GM12873 (cell line): ENCODE measurements around the gene TMEM9.

Experiments
- TF ChIP-seq, protein P1 (sequence below): IDR thresholded peaks from 2 replicates; pipeline ENCODE4 v1.5.1; 2012; ENCODE audit warnings: low read depth, mild to moderate bottlenecking, moderate library complexity, low read length, control low read depth; ENCODE audit not compliant: insufficient read depth; ENCODE audit errors: missing control alignments

TMEM9 gene

DNA sequence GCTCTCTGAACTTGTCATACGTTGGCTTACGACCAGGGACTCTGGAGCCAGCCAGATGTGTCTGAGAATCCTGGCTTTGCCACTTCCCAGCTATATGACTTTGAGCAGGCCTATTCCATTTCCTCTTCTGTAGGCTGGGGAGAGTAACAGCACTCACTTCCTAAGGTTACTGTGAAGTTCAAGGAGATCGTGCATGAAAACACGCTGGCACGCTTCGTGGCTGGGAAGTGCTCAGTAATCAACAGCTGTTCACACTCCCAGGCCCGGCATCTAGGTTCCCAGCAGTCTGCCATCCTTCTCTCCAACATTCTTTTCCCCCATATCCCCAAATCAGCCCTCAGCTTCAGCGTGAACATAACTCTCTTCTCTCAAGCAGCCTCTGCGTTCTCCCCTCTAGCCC, 29.3 kb downstream of the TMEM9 start:
- TF ChIP-seq, protein P1, sequence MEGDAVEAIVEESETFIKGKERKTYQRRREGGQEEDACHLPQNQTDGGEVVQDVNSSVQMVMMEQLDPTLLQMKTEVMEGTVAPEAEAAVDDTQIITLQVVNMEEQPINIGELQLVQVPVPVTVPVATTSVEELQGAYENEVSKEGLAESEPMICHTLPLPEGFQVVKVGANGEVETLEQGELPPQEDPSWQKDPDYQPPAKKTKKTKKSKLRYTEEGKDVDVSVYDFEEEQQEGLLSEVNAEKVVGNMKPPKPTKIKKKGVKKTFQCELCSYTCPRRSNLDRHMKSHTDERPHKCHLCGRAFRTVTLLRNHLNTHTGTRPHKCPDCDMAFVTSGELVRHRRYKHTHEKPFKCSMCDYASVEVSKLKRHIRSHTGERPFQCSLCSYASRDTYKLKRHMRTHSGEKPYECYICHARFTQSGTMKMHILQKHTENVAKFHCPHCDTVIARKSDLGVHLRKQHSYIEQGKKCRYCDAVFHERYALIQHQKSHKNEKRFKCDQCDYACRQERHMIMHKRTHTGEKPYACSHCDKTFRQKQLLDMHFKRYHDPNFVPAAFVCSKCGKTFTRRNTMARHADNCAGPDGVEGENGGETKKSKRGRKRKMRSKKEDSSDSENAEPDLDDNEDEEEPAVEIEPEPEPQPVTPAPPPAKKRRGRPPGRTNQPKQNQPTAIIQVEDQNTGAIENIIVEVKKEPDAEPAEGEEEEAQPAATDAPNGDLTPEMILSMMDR: no peak

DNA sequence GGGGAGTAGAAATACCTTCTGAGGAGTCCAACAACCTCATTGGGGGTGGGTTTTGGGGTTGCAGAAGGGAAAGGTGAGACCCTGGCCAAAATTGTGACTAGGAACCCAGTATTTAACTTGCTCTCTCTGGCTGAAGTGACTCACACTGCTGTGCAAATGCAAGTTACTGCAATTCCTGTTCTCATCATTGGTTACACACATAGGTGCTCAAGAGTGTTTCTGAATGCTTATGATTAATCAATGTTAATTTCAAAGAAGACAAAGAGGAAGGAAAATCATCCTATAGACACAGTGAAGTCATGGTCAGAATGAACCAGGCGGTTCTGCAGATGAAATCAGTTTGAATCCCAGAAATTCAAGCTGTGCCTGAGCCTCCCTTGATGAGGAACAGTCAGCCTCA, 30.4 kb downstream of the TMEM9 start:
- TF ChIP-seq, protein P1: no peak

DNA sequence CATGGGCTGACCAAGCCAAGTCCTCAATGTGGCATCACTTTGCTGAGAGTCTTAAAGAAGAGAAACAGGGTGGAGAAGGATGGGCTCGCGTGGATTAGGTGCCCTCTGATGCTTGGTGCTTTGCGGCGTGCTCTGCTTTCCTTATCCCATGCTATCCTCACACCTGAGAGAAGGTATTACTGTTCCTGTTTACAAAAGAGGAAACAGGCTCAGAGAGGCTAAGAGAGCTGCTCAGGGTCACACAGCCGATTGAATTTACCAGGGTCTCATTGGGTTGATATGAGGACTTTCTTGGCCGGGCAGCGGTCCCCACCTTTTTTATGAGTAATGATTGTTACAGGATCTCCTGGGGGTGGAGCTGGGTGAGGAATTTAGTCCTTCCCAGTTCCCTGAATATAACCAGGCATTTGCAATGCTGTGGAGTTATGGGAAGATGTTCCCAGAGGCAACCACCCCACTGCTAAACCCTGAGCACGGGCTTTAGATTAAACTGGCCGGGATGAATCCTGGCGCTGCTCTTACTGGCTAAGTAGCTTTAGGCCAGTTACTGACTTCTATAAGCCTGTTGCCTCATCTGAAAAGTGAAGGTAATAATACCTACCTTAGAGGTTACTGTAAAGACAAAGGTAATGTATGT, 31.8 kb downstream of the TMEM9 start:
- TF ChIP-seq, protein P1: no peak

DNA sequence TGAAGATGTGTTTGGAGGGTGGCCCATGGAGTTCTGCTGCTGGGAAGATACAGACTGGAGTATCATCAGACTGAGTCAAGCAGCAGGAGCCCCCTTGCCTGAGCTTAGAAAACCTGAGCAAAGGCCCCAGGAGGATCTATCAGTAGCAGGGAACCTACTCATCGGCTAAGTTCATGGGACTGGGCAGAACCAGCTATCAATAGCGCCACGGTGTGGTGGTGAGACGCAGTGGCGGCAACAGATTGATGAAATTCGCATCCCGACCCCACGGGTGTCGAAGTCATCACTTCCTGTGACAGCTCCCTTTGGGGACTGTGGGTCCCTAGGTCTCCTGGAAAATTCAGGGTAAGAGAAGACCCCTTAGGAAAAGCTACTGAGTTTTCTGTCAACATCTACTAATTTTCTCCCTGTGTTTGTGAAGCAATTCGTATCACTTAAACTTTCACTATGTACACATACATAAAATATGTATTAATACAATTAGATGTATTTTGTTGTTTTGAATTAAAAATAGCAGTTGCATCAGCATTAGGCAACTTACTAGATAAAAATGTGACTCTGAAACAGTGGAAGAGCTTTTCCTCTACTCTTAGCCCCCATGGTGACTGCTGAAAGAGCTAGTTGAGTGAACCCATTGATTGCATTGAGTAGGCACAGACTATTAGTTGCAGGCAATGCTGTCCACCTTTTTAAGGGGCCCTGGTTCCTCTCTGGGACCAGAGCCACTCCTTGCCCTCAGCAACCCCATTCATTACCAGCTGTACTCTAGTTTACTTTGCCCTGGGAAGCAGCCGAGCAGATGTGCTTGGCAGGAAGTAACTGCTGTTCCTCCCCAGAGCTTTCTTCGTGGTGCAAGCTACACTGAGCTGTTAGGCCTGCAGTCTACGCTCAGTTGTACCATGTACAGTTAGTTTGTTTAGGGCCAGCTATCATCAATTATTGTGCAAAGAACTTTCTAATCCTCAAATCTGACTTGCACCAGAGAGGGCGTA, 34.8 kb downstream of the TMEM9 start:
- TF ChIP-seq, protein P1: peak; percentile 83

- TF ChIP-seq, protein P1: no peak
These were observed 38.2 kb downstream of the TMEM9 start for GRCh38 chr1:201116091-201116490.

GRCh38 chr1:201115390-201115937, 38.8 kb downstream of the TMEM9 start:
- TF ChIP-seq, protein P1: no peak

GRCh38 chr1:201114245-201115131, 39.8 kb downstream of the TMEM9 start:
- TF ChIP-seq, protein P1: peak; percentile 88
